Measurements from ENCODE around the gene EML6.

DNA sequence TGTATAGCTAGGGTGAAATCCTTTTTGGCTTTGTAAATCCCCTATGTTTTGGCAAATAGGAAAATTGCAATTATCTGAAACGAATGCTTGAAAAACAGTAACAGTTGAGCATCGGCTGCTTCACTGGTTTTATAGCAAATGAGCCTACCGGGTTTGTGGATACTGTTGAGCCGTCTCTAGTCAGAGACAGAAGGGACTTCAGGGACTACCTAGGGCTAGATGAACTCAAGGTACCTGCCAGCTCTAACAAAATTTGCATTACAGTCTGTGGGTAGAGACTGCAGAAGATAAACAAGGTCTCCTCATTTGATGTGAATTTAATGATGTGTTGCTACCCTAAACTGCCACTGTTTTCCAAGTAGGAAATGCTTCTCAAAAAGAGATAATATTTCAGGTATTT lies 101.1 kb downstream of the EML6 start:
- no peak for TF ChIP-seq CTCF (IDR thresholded peaks at IDR 0.05; ENCODE audit: low read depth, low read length)
- no peak for TF ChIP-seq EZH2phosphoT487 (IDR thresholded peaks at IDR 0.05; ENCODE audit: low read depth)
